HG02981 (cell line): ENCODE data around the gene LST1.
"Not testable (repeated sequence)": the region's sequence is repeated elsewhere in the genome, so short reads cannot be mapped to it uniquely, and the experiment has no call there.

Source experiments
- ATAC-seq: cut with Tn5 transposase; IDR thresholded peaks from one replicate; pipeline ENCODE4 v1.9.1; 2021; ENCODE audit warnings: mild to moderate bottlenecking, moderate library complexity; ENCODE audit not compliant: unreplicated experiment

Gene LST1

GRCh38 chr6:31580438-31580740 is 5.7 kb upstream of the LST1 start:
- no peak for ATAC-seq

GRCh38 chr6:31580807-31581433 is 5.2 kb upstream of the LST1 start:
- ATAC-seq = peak; percentile 65

GRCh38 chr6:31581434-31582229 is 4.4 kb upstream of the LST1 start:
- ATAC-seq = no peak

- ATAC-seq = no peak
Measured at GRCh38 chr6:31582230-31582643, 3.8 kb upstream of the LST1 start, which contains the start of gene LTB. LTB (minus strand) TSS chr6:31582424; CDS start chr6:31582417, 7 bp downstream.

- no peak for ATAC-seq
Measured at GRCh38 chr6:31585491-31585890, 586 bp upstream of the LST1 start.

- no peak for ATAC-seq
Measured at GRCh38 chr6:31586599-31587281, 663 bp downstream of the LST1 start.

GRCh38 chr6:31587791-31588777 is 2.0 kb downstream of the LST1 start:
- no peak for ATAC-seq

- ATAC-seq = no peak
Measured at GRCh38 chr6:31588871-31589650, 3.0 kb downstream of the LST1 start.

GRCh38 chr6:31590691-31591090 is 4.6 kb downstream of the LST1 start:
- ATAC-seq = not testable (repeated sequence)

GRCh38 chr6:31592396-31592771 is 6.3 kb downstream of the LST1 start:
- no peak for ATAC-seq

GRCh38 chr6:31597006-31597405 is 10.9 kb downstream of the LST1 start:
- ATAC-seq = peak; percentile 53

- ATAC-seq = no peak
Measured at GRCh38 chr6:31607317-31607716, 21.2 kb downstream of the LST1 start.

GRCh38 chr6:31609519-31610406 is 23.7 kb downstream of the LST1 start:
- ATAC-seq = no peak

GRCh38 chr6:31610968-31611367 is 24.9 kb downstream of the LST1 start:
- no peak for ATAC-seq

- ATAC-seq = no peak
Measured at GRCh38 chr6:31614075-31614619, 28.1 kb downstream of the LST1 start.

GRCh38 chr6:31614684-31615578 is 28.9 kb downstream of the LST1 start, which contains the start of gene AIF1:
AIF1 (plus strand) TSS chr6:31615234; CDS start chr6:31615330, 96 bp downstream.
- ATAC-seq = no peak

GRCh38 chr6:31615748-31616147 is 29.7 kb downstream of the LST1 start:
- no peak for ATAC-seq

- no peak for ATAC-seq
Measured at GRCh38 chr6:31617010-31617409, 30.9 kb downstream of the LST1 start.
